SK-N-SH (cell line): ENCODE results near the gene AP4B1. TPM values are rescaled to one million over a fixed set of nuclear protein-coding genes. Genes with fewer than 3 reads are reported as not detected.

ENCODE experiments used
- CTCF ChIA-PET: fragments of 300-600, 350-600 bp; formaldehyde crosslinking; extraction: SDS; loops from one replicate; lab custom pipeline; 2021; lab: Yijun Ruan, JAX
- POLR2A ChIA-PET: fragments of 350-600 bp; sonication (Branson Sonifier 250); formaldehyde crosslinking; extraction: SDS; loops from one replicate; lab custom pipeline; 2020; ENCODE audit warnings: antibody characterized with exemption, inconsistent platforms; lab: Yijun Ruan, JAX
- DNase-seq: peaks from one replicate; pipeline ENCODE4 v3.0.0; 2012
- H2AFZ ChIP-seq: fragments of 200-600 bp; sonication (generic); 2 replicates; pipeline ENCODE4 v1.8.1; 2016; ENCODE audit warnings: antibody characterized with exemption, mild to moderate bottlenecking, low read depth
- H3F3A ChIP-seq: fragments of 200-600 bp; sonication (generic); replicated peaks from 2 replicates; pipeline ENCODE3; 2016; ENCODE audit warnings: antibody characterized with exemption, mild to moderate bottlenecking; ENCODE audit not compliant: insufficient read depth
- H3K27ac ChIP-seq, 2 experiments: fragments of 200-500 bp in 1 of 2; fragments of 200-600 bp in 1 of 2; sonication (Bioruptor generic) in 1 of 2; sonication (generic), shearing (Covaris generic) in 1 of 2; 2 replicates each; pipeline versions ENCODE4 v1.5.1 to v1.6.1; 2014 to 2016; ENCODE audit warnings: low read depth in 2 of 2, inconsistent platforms in 1 of 2, low read length in 1 of 2, mild to moderate bottlenecking in 1 of 2, mixed read lengths in 1 of 2
- H3K27me3 ChIP-seq: fragments of 200-600 bp; sonication (generic), shearing (Covaris generic); 2 replicates; pipeline ENCODE4 v1.6.1; 2016; ENCODE audit warnings: mixed run types; ENCODE audit not compliant: insufficient read depth
- H3K36me3 ChIP-seq, 2 experiments: fragments of 200-500 bp in 1 of 2; fragments of 200-600 bp in 1 of 2; sonication (Bioruptor generic) in 1 of 2; sonication (generic) in 1 of 2; replicated peaks in 1 of 2; 2 replicates each; pipeline versions ENCODE3 to v1.5.1; 2014 to 2016; ENCODE audit warnings: low read length in 1 of 2, mild to moderate bottlenecking in 1 of 2; ENCODE audit not compliant: insufficient read depth in 2 of 2, control insufficient read depth in 1 of 2
- H3K4me1 ChIP-seq, 2 experiments: fragments of 200-500 bp in 1 of 2; fragments of 200-600 bp in 1 of 2; sonication (Bioruptor generic) in 1 of 2; sonication (generic), shearing (Covaris generic) in 1 of 2; 2 replicates each; pipeline versions ENCODE4 v1.5.1 to v1.6.1; 2014 to 2016; ENCODE audit warnings: low read depth in 1 of 2, low read length in 1 of 2, mixed run types in 1 of 2; ENCODE audit not compliant: insufficient read depth in 2 of 2, control insufficient read depth in 1 of 2
- H3K4me2 ChIP-seq: fragments of 200-600 bp; sonication (generic), shearing (Covaris generic); 2 replicates; pipeline ENCODE4 v1.6.1; 2017; ENCODE audit warnings: mixed run types
- H3K4me3 ChIP-seq, 2 experiments: fragments of 200-500 bp in 1 of 2; fragments of 200-600 bp in 1 of 2; sonication (Bioruptor generic) in 1 of 2; sonication (generic), shearing (Covaris generic) in 1 of 2; 2 replicates each; pipeline versions ENCODE4 v1.5.1 to v1.8.1; 2014 to 2016; ENCODE audit warnings: low read depth in 2 of 2, inconsistent platforms in 1 of 2, low read length in 1 of 2, mild to moderate bottlenecking in 1 of 2, mixed read lengths in 1 of 2, moderate library complexity in 1 of 2
- H3K79me2 ChIP-seq: fragments of 200-600 bp; sonication (generic); 2 replicates; pipeline ENCODE4 v1.8.1; 2017; ENCODE audit warnings: mild to moderate bottlenecking; ENCODE audit not compliant: insufficient read depth
- H3K9ac ChIP-seq: fragments of 200-600 bp; sonication (generic); 2 replicates; pipeline ENCODE4 v1.6.1; 2017; ENCODE audit warnings: mixed run types
- H3K9me2 ChIP-seq: fragments of 200-600 bp; sonication (generic); 2 replicates; pipeline ENCODE4 v1.6.1; 2017; ENCODE audit warnings: mixed run types
- H3K9me3 ChIP-seq: fragments of 200-600 bp; sonication (generic); 2 replicates; pipeline ENCODE4 v1.6.1; 2017; ENCODE audit warnings: mixed run types, mild to moderate bottlenecking, moderate library complexity
- H4K20me1 ChIP-seq: fragments of 200-600 bp; sonication (generic); 2 replicates; pipeline ENCODE4 v1.6.1; 2017; ENCODE audit warnings: mild to moderate bottlenecking, mixed run types; ENCODE audit not compliant: insufficient read depth
- CHD2 ChIP-seq: fragments of 150-350 bp; IDR thresholded peaks from 2 replicates; pipeline ENCODE4 v1.6.1; 2018; ENCODE audit warnings: low read length; ENCODE audit not compliant: partially characterized antibody
- EZH2phosphoT487 ChIP-seq: fragments of 200-600 bp; sonication (generic); IDR thresholded peaks from 2 replicates; pipeline ENCODE4 v1.6.1; 2017; ENCODE audit warnings: low read depth, mixed run types, mild to moderate bottlenecking, antibody characterized with exemption, moderate library complexity, borderline replicate concordance
- FOSL2 ChIP-seq: IDR thresholded peaks from 2 replicates; pipeline ENCODE4 v1.4.0; 2012; ENCODE audit warnings: low read depth, mild to moderate bottlenecking, moderate library complexity, borderline replicate concordance
- FOXJ3 ChIP-seq: sonication (generic); formaldehyde crosslinking; IDR thresholded peaks from 2 replicates; pipeline ENCODE4 v1.5.1; 2020; ENCODE audit warnings: mild to moderate bottlenecking, missing genetic modification reagents
- GABPA ChIP-seq: IDR thresholded peaks from 2 replicates; pipeline ENCODE4 v1.4.0; 2012; ENCODE audit warnings: low read depth, mild to moderate bottlenecking
- GATA2 ChIP-seq: sonication (generic); formaldehyde crosslinking; IDR thresholded peaks from 2 replicates; pipeline ENCODE4 v1.5.0; 2020; ENCODE audit warnings: mild to moderate bottlenecking, missing genetic modification reagents
- MEF2A ChIP-seq: IDR thresholded peaks from 2 replicates; pipeline ENCODE4 v1.4.0; 2012; ENCODE audit warnings: low read depth, borderline replicate concordance
- NRF1 ChIP-seq: IDR thresholded peaks from 2 replicates; pipeline ENCODE4 v1.6.1; 2012; ENCODE audit warnings: low read depth, mild to moderate bottlenecking, low read length
- RAD21 ChIP-seq: IDR thresholded peaks from 2 replicates; pipeline ENCODE4 v1.6.1; 2012; ENCODE audit warnings: mild to moderate bottlenecking, low read length
- RFX5 ChIP-seq: IDR thresholded peaks from 2 replicates; pipeline ENCODE4 v1.6.1; 2012; ENCODE audit warnings: mild to moderate bottlenecking, improper control_type of control experiment, low read length
- RXRA ChIP-seq: IDR thresholded peaks from 2 replicates; pipeline ENCODE4 v1.4.0; 2012; ENCODE audit warnings: low read depth, mild to moderate bottlenecking, borderline replicate concordance
- SIN3A ChIP-seq: IDR thresholded peaks from 2 replicates; pipeline ENCODE4 v1.6.1; 2012; ENCODE audit warnings: low read depth, mild to moderate bottlenecking, low read length, moderate library complexity, borderline replicate concordance
- TAF1 ChIP-seq: IDR thresholded peaks from 2 replicates; pipeline ENCODE4 v1.6.1; 2012; ENCODE audit warnings: low read depth, mild to moderate bottlenecking, low read length, moderate library complexity, borderline replicate concordance
- TCF12 ChIP-seq: IDR thresholded peaks from 2 replicates; pipeline ENCODE4 v1.4.0; 2012
- WGBS: methylation state at CpG from one replicate; pipeline ENCODE4 v1.1.6; 2017; ENCODE audit warnings: low lambda C conversion rate; 5-methylcytosine and 5-hydroxymethylcytosine counted together
- polyA plus RNA-seq, 3 experiments: library from polyadenylated mRNA; depleted of rRNA; stranded (reverse); fragments of >200 nt; gene quantifications; 2 replicates each; pipeline ENCODE4 v1.2.3, GENCODE V29; 2012
- TF ChIP-seq, protein P1 (sequence below): IDR thresholded peaks from 2 replicates; pipeline ENCODE4 v1.4.0; 2012; ENCODE audit warnings: low read depth, borderline replicate concordance
- TF ChIP-seq, protein P2 (sequence below): fragments of 150-350 bp; IDR thresholded peaks from 2 replicates; pipeline ENCODE4 v1.6.1; 2016; ENCODE audit warnings: mild to moderate bottlenecking, low read depth, low read length
- TF ChIP-seq, protein P3 (sequence below): fragments of 200-600 bp; sonication (generic); IDR thresholded peaks from 2 replicates; pipeline ENCODE4 v1.6.1; 2017; ENCODE audit warnings: antibody characterized with exemption, mild to moderate bottlenecking, moderate library complexity
- TF ChIP-seq, protein P4 (sequence below): IDR thresholded peaks from 2 replicates; pipeline ENCODE4; 2012
- TF ChIP-seq, protein P5 (sequence below): IDR thresholded peaks from 2 replicates; pipeline ENCODE4 v1.4.0; 2012; ENCODE audit warnings: low read depth
- TF ChIP-seq, protein P6 (sequence below): fragments of 150-350 bp; IDR thresholded peaks from 2 replicates; pipeline ENCODE4 v1.6.1; 2017; ENCODE audit warnings: antibody characterized with exemption, low read length, low read depth, borderline replicate concordance

The AP4B1 gene
- polyA plus RNA-seq, 1 of the 3 experiments (the other 2 are of a cell fraction), result 11.5 TPM

DNA sequence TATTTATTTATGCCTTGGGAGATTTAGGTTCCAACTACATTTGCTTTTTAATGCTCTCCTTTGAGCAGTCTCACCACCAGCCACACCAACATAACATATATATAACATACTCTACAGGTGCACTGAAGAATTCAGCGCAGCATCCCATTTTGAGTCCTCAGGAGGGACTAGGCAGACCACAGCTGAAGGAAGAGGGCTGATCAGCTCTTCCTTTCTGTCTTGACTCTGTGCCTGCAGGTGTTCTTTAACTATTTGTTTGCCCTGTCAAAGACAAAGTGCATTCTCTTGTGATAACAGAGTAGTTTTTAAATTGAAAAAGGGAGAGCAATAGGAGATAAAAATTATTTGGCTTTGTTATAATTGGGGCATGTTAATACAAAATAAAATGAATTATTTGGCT lies 41.5 kb upstream of the AP4B1 start:
- no peak for DNase-seq
- ChIA-PET POLR2A (no interaction called here), CTCF (interaction anchor here (0.9 to 2.0 kb wide), 5 partner anchors 14 to 401 kb away, joined by 3 to 6 read pairs (median 4); partner anchors contain the start of gene OLFML3)
- H3K9ac ChIP-seq, result no peak overlapping the region
- no peak overlapping the region for H3K4me3 ChIP-seq
- H2AFZ ChIP-seq, result no peak overlapping the region
- peaks cover 9% of the 10 kb centered on the region for H3F3A ChIP-seq
- TF ChIP-seq GABPA (no peak), RFX5 (no peak)
- TF ChIP-seq, all 33 proteins: peak for 0
- peaks cover 3 to 19% of the 10 kb centered on the region in 2 experiments; a peak in 3 of 4 replicates for H3K4me1 ChIP-seq
- H3K9me3 ChIP-seq, result no peaks in the 10 kb centered on the region
- H3K27ac ChIP-seq, result no peak overlapping the region
- H3K9me2 ChIP-seq, result no peaks in the 10 kb centered on the region
- H3K4me2 ChIP-seq, result no peak overlapping the region
- peaks cover 29% of the 10 kb centered on the region for H4K20me1 ChIP-seq
- H3K27me3 ChIP-seq, result no peaks in the 10 kb centered on the region
- H3K79me2 ChIP-seq, result peaks cover 97% of the 10 kb centered on the region
- H3K36me3 ChIP-seq, result peaks cover 11 to 24% of the 10 kb centered on the region in 2 experiments
- WGBS, result 81% methylated on average over 1 of the region's 1 CpG

DNA sequence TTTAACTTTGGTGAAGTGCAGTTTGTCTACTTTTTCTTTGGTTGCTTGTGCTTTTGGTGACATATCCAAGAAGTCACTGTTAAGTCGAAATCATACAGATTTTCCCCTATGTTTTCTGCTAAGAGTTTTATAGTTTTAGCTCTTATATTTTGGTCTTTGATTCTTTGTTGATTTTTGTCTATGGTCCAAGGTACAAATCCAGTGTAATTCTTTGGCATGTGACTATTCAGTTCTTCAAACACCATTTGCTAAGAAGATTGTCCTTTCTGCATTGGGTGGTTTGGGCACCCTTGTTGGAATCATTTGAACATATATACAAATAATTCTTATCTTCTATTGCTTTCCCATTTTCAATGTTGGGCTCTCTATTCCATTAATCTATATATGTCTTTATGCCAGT lies 40.7 kb upstream of the AP4B1 start:
- DNase-seq, result no peak

More for the DNA sequence above, 40.7 kb upstream of the AP4B1 start:
- Histone ChIP-seq H3K4me2 (no peak overlapping the region), H3K9ac (no peak overlapping the region), H3F3A (peaks cover 9% of the 10 kb centered on the region), H3K27me3 (no peaks in the 10 kb centered on the region), H4K20me1 (peaks cover 37% of the 10 kb centered on the region), H3K4me3 (no peak overlapping the region), H2AFZ (no peak overlapping the region), H3K79me2 (peaks cover 97% of the 10 kb centered on the region)
- ChIA-PET CTCF (no interaction called here), POLR2A (no interaction called here)
- WGBS, result 97% methylated on average over 1 of the region's 1 CpG
- TF ChIP-seq GABPA (no peak), FOSL2 (no peak), GATA2 (CRISPR knock-in tag) (no peak), EZH2phosphoT487 (no peak), TAF1 (no peak), CHD2 (no peak), FOXJ3 (CRISPR knock-in tag) (no peak), TCF12 (no peak), RXRA (no peak), SIN3A (no peak), RAD21 (no peak), MEF2A (no peak), NRF1 (no peak)
- TF ChIP-seq, protein P1, sequence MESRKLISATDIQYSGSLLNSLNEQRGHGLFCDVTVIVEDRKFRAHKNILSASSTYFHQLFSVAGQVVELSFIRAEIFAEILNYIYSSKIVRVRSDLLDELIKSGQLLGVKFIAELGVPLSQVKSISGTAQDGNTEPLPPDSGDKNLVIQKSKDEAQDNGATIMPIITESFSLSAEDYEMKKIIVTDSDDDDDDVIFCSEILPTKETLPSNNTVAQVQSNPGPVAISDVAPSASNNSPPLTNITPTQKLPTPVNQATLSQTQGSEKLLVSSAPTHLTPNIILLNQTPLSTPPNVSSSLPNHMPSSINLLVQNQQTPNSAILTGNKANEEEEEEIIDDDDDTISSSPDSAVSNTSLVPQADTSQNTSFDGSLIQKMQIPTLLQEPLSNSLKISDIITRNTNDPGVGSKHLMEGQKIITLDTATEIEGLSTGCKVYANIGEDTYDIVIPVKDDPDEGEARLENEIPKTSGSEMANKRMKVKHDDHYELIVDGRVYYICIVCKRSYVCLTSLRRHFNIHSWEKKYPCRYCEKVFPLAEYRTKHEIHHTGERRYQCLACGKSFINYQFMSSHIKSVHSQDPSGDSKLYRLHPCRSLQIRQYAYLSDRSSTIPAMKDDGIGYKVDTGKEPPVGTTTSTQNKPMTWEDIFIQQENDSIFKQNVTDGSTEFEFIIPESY, result no peak
- TF ChIP-seq, protein P2, sequence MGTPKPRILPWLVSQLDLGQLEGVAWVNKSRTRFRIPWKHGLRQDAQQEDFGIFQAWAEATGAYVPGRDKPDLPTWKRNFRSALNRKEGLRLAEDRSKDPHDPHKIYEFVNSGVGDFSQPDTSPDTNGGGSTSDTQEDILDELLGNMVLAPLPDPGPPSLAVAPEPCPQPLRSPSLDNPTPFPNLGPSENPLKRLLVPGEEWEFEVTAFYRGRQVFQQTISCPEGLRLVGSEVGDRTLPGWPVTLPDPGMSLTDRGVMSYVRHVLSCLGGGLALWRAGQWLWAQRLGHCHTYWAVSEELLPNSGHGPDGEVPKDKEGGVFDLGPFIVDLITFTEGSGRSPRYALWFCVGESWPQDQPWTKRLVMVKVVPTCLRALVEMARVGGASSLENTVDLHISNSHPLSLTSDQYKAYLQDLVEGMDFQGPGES, result no peak
- TF ChIP-seq, protein P3, sequence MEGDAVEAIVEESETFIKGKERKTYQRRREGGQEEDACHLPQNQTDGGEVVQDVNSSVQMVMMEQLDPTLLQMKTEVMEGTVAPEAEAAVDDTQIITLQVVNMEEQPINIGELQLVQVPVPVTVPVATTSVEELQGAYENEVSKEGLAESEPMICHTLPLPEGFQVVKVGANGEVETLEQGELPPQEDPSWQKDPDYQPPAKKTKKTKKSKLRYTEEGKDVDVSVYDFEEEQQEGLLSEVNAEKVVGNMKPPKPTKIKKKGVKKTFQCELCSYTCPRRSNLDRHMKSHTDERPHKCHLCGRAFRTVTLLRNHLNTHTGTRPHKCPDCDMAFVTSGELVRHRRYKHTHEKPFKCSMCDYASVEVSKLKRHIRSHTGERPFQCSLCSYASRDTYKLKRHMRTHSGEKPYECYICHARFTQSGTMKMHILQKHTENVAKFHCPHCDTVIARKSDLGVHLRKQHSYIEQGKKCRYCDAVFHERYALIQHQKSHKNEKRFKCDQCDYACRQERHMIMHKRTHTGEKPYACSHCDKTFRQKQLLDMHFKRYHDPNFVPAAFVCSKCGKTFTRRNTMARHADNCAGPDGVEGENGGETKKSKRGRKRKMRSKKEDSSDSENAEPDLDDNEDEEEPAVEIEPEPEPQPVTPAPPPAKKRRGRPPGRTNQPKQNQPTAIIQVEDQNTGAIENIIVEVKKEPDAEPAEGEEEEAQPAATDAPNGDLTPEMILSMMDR, result no peak
- TF ChIP-seq, protein P4, sequence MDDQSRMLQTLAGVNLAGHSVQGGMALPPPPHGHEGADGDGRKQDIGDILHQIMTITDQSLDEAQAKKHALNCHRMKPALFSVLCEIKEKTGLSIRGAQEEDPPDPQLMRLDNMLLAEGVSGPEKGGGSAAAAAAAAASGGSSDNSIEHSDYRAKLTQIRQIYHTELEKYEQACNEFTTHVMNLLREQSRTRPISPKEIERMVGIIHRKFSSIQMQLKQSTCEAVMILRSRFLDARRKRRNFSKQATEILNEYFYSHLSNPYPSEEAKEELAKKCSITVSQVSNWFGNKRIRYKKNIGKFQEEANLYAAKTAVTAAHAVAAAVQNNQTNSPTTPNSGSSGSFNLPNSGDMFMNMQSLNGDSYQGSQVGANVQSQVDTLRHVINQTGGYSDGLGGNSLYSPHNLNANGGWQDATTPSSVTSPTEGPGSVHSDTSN, result no peak
- TF ChIP-seq, protein P5, sequence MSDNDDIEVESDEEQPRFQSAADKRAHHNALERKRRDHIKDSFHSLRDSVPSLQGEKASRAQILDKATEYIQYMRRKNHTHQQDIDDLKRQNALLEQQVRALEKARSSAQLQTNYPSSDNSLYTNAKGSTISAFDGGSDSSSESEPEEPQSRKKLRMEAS, result no peak
- TF ChIP-seq, protein P6, sequence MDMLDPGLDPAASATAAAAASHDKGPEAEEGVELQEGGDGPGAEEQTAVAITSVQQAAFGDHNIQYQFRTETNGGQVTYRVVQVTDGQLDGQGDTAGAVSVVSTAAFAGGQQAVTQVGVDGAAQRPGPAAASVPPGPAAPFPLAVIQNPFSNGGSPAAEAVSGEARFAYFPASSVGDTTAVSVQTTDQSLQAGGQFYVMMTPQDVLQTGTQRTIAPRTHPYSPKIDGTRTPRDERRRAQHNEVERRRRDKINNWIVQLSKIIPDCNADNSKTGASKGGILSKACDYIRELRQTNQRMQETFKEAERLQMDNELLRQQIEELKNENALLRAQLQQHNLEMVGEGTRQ, result no peak
- TF ChIP-seq, all 33 proteins: peak for 0
- H3K9me3 ChIP-seq, result no peaks in the 10 kb centered on the region
- no peak overlapping the region for H3K27ac ChIP-seq
- peaks cover 17 to 24% of the 10 kb centered on the region in 2 experiments for H3K36me3 ChIP-seq
- peaks cover 3 to 19% of the 10 kb centered on the region in 2 experiments; a peak in 3 of 4 replicates for H3K4me1 ChIP-seq
- H3K9me2 ChIP-seq, result no peaks in the 10 kb centered on the region
